ENCODE measurements around the gene LHX6.

GRCh38 chr9:122221183-122221811 lies 7.5 kb downstream of the LHX6 start:
- no peak for TF ChIP-seq CTCF (IDR thresholded peaks at IDR 0.05)
- no peak for TF ChIP-seq POLR2A (IDR thresholded peaks at IDR 0.05)
